Peyer's patch (tissue), 4 donors: ENCODE results near the gene DGCR8.

Experiments used
- POLR2A ChIP-seq, 2 donors: fragments of 450-650 bp; IDR thresholded peaks; one replicate each; pipeline ENCODE4 v1.5.1; 2017; ENCODE audit warnings: antibody characterized with exemption in 2 of 2, mild to moderate bottlenecking in 2 of 2, moderate library complexity in 2 of 2
- TF ChIP-seq, protein P1 (sequence below), 6 experiments: fragments of 450-650 bp in 4 of 6; fragments of 200-600 bp in 2 of 6; sonication (generic) in 1 of 6; IDR thresholded peaks; one replicate each; pipeline ENCODE4 v1.5.1; 2017 to 2019; ENCODE audit warnings: antibody characterized with exemption in 6 of 6, mild to moderate bottlenecking in 3 of 6, moderate library complexity in 1 of 6

DNA sequence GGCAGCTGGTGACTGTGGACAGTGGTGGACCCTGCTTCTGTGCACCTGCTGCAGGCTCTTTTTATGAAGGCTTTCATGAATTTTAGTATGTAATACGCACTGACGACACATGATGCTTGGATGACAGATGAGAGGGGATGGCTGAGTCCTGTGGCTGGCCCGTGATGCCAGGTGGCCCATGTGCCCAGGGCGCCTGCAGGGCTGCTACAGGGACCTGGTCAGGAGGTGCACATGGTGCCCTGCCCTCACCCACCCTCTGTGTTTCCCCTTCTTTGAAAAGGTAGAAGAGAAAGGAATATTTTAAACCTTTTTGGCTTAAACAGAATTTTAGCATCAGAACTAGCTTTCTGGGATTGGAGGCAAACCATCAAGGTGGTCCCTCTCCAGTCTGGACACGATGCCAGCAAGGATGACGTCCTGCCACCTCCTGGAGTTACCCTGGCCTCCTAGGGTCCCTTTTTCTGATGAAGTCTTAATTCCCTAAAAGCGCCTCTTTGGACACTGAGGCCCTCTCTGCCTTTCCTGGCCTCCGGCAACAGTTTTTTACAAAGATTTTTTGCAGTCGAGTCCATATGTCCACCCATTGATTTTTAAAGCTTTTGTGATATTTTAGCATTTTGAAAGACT lies 30.4 kb downstream of the DGCR8 start:
- TF ChIP-seq, protein P1, sequence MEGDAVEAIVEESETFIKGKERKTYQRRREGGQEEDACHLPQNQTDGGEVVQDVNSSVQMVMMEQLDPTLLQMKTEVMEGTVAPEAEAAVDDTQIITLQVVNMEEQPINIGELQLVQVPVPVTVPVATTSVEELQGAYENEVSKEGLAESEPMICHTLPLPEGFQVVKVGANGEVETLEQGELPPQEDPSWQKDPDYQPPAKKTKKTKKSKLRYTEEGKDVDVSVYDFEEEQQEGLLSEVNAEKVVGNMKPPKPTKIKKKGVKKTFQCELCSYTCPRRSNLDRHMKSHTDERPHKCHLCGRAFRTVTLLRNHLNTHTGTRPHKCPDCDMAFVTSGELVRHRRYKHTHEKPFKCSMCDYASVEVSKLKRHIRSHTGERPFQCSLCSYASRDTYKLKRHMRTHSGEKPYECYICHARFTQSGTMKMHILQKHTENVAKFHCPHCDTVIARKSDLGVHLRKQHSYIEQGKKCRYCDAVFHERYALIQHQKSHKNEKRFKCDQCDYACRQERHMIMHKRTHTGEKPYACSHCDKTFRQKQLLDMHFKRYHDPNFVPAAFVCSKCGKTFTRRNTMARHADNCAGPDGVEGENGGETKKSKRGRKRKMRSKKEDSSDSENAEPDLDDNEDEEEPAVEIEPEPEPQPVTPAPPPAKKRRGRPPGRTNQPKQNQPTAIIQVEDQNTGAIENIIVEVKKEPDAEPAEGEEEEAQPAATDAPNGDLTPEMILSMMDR (IDR thresholded peaks at IDR 0.05): no peak
- TF ChIP-seq POLR2A (IDR thresholded peaks at IDR 0.05): no peak
